DMS114 treated with DMSO at 0.1 percent for 48 hours (cell line): ENCODE data around the gene ARMC6.
"Not testable (repeated sequence)": the region's sequence is repeated elsewhere in the genome, so short reads cannot be mapped to it uniquely, and the experiment has no call there.

Experiments used
- DNase-seq: peaks from one replicate; lab custom pipeline; 2025; ENCODE audit not compliant: unreplicated experiment; lab: John Stamatoyannopoulos, UW

ARMC6 gene

DNA sequence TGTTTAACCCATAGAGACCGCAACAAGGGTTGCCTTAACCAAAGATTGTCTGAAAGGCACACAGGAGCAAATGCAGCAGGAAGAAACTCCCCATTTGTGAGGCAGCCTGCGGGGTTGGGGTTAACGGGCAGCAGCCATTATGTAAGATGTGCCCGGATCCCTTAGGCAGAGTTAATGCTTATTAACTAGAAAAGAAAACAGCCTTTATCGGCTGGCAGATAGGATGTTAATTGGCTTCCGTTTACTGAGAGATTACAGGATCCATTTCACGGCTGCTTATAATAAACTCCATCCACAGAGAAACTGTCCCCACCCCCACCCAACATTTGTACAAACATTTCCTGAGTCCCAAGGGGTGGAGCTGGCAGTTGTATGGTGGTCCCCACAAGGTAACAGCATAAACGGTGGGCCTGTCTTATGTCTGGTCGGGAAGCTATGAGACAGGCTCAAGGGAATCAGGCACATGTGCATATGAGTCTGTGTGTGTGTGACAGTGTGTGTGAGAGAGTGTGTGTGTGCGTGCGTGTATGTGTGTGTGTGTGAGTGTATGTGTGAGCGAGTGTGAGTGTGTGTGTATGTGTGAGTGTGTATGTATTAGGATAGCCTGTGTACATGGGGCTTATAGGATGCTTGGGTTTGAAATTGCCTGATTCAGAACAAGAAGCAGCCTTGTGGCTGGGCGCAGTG lies 40.9 kb downstream of the ARMC6 start:
- DNase-seq, result no peak

GRCh38 chr19:19075126-19075525 lies 41.7 kb downstream of the ARMC6 start:
- no peak for DNase-seq

GRCh38 chr19:19076476-19076875 lies 43.1 kb downstream of the ARMC6 start:
- no peak for DNase-seq

GRCh38 chr19:19077103-19077502 lies 43.7 kb downstream of the ARMC6 start:
- no peak for DNase-seq

DNA sequence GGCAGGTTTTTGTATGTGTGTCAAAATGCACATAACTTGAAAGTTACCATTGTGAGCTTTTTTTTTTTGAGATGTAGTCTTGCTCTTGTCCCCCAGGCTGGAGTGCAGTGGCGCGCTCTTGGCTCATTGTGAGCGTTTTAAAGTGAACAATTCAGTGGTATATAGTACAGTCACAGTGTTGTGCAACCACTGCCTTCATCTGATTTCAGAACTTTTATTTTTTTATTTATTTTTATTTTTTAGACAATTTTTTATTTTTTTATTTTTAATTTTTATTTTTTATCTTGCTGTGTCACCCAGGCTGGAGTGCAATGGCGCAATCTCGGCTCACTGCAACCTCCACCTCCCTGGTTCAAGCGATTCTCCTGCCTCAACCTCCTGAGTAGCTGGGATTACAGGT lies 45.4 kb downstream of the ARMC6 start:
- DNase-seq, result no peak

DNA sequence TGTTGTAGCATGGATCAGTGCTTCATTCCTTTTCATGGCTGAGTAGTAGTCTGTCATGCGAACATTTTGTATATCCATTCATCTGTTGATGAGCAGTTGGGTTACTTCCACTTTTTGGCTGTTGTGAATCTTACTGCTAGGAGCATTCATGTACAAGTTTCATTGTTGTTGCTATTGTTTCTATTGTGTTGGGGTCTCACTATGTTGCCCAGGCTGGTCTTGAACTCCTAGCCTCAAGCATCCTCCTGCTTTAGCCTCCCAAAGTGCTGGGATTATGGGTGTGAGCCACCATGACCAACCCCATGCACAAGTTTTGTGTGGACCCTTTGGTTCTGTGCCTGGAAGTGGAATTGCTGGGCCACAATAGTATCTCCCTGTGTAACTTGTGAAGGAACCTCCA lies 46.2 kb downstream of the ARMC6 start:
- no peak for DNase-seq

DNA sequence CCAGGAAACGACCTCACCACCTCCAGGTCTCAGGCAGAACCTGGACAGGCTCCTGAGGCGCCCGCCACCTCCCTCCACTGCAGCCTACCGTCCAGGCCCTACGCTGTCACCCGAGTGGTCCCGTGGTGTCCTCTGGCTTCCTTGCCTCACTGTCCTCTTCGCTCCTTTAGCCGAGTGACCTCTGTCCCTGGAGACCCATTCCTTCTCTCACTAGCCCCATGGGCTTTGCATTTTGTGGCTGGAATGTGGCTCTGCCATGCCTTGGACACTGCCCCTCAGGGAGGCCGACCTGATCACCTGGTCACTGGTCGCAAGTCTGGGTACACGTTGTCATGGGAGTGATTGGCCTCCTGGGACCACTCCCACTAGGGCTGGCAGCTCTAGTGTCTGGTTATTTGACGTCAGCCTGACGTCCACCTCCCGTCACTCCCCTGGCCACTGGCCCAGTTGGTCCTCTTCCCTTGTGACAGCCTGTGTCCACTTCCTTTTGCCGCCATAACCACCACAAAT lies 48.3 kb downstream of the ARMC6 start:
- no peak for DNase-seq

DNA sequence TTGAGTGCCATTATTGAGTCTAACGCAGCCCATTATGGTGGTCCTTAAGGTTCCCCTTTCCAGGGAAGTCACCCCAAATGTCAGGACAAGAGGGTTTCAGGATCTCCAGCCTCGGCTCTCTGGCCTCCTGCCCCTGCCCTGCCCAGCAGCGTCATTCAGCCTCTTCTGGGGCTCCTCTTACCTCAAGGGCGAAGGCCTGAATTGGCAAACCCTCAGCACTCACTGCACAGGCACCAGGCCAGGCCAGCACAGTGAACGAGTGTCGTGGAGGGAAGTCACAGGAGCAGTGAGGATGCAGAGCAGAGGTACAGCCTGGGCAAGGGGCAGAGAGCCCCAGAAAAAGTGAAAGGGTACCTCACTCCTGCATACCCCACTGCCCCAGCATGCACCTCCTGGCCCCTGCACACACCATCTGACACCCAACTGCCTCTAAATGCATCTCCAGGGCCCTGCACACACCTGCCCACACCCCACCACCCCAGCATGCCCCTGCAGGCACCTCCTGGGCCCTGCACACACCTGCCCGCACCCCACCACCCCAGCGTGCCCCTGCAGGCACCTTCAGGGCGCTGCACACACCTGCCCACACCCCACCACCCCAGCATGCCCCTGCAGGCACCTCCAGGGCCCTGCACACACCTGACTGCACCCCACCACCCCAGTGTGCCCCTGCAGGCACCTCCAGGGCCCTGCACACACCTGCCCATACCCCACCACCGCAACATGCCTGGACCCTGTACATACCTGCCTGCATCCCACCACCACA lies 50.2 kb downstream of the ARMC6 start:
- no peak for DNase-seq

- DNase-seq, result no peak
Measured at GRCh38 chr19:19087676-19088075, 54.3 kb downstream of the ARMC6 start.

- DNase-seq, result no peak
Measured at GRCh38 chr19:19094513-19094912, 61.1 kb downstream of the ARMC6 start.

- no peak for DNase-seq
Measured at GRCh38 chr19:19095691-19096090, 62.3 kb downstream of the ARMC6 start.

GRCh38 chr19:19096641-19097627 lies 63.5 kb downstream of the ARMC6 start:
- DNase-seq, result no peak

DNA sequence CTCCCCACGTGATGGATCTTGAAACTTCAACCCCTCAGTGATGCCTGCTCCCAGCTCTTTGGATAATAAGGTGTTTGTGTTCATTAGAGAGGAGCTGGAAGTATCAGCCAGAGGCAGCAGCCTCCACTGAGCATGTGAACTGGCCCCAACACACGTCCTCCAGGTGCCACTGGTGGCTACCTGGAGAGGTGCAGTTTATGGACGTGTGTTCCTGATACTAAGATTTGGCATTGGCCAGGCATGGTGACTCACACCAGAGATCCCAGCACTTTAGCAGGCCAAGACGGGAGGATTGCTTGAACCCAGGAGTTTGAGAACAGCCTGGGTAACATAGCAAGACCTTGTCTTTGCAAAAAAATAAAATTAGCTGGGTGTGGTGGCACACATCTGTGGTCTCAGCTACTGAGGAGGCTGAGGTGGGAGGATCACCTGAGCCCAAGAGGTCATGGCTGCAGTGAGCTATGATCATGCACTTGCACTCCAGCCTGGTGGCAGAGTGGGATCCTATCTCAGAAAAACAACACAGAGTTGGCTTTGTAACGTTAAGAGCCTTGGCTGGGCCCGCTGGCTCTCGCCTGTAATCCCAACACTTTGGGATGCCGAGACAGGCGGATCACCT lies 64.8 kb downstream of the ARMC6 start:
- no peak for DNase-seq

DNA sequence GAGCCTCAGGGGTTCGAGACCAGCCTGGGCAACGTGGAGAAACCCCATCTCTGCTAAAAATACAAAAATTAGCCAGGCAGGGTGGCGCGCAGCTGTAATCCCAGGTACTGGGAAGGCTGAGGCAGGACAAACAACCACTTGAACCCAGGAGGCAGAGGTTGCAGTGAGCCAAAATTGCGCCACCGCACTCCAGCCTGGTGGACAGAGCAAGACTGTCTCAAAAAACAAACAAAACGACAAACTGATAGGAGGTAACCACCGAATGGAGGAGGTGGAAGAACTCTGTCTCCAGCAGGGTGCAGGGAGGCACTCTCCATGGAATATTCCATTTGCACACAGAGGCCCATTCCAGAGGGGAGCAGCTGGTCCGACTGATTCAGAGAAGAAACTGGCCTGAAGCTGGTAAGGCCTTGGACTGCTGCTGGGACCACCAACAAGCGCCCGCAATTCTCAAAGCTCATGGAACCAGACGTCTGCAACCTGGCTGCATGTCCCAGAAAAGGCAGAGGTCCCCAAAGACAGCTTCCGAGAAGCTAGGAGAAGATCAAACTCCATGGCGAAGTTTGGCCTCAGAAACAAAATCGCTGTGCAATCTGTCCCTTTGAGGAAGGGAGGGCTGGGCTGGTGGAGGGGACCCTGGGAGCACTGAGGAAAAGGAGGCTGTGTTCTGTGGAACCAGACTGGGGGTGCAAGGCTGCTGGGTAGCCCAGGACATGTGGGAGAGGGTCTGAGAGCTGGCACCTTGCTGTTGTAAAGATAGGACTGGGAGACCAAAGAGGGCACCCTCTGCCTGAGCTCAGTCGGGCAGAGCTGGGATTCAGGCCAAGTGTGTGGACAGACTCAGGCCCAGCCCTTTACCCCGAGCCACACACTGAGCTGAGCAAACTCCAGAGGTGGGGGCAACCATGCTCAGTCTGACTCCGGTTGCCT lies 65.6 kb downstream of the ARMC6 start:
- DNase-seq, result no peak

DNA sequence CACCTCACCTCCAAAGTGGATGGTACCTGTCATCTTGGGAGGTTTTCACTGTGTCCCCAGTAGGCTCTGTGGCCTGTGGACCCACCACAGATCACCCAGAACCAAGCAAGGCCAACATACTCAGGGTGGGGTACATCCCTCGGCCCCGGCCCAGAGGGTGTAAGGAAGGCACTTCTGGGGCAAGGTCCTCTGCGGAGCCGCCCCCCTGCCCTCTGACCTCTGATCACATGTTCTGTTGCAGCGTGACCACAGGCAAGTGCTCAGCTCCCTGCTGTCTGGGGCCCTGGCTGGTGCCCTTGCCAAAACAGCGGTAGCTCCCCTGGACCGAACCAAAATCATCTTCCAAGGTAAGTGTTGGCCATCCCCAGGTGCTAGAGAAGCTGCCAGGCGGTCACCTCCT lies 68.1 kb downstream of the ARMC6 start:
- DNase-seq, result no peak

DNA sequence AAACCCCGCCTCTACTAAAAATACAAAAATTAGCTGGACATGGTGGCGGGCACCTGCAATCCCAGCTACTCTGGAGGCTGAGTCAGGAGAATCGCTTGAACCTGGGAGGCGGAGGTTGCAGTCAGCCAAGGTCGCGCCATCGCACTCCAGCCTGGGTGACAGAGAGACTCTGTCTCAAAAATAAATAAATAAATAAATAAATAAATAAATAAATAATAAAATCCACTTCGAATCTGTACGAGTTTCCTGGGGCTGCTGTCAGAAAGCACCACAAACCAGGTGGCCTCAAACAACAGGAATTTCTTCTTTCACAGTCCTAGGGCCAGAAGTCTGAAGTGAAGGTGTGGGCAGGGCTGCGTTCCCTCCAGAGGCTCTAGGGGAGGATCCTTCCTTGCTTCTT lies 69.2 kb downstream of the ARMC6 start:
- DNase-seq, result not testable (repeated sequence)

- no peak for DNase-seq
Measured at GRCh38 chr19:19103167-19103566, 69.8 kb downstream of the ARMC6 start.

DNA sequence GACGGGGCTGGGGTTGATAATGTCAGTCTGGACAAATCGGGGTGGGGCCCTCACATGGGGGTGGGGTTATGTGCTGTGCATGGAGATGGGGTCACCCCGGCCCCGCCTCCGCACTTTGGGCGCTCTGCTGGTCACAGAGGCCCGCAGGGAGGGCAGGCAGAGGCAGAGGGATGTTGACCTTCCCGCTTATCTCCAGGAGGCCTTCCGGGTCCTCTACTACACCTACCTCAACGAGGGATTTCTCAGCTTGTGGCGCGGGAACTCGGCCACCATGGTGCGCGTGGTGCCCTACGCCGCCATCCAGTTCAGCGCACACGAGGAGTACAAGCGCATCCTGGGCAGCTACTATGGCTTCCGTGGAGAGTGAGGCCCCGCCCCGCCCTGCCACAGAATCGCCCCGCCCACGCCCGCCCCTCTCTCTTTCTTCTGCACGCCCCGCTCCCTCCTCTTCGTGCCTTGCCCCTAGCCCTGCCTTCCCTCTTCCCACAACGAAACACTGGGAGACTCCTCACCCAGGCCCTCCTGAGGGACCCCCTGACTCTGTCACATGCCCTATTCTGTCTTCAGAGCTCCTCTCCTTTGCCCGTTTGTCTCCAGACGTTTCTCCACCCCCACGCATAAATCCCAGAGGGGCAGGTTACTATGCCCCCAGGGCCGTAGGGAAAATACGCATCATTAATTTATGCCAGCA lies 72.1 kb downstream of the ARMC6 start:
- DNase-seq, result peak; percentile 74

DNA sequence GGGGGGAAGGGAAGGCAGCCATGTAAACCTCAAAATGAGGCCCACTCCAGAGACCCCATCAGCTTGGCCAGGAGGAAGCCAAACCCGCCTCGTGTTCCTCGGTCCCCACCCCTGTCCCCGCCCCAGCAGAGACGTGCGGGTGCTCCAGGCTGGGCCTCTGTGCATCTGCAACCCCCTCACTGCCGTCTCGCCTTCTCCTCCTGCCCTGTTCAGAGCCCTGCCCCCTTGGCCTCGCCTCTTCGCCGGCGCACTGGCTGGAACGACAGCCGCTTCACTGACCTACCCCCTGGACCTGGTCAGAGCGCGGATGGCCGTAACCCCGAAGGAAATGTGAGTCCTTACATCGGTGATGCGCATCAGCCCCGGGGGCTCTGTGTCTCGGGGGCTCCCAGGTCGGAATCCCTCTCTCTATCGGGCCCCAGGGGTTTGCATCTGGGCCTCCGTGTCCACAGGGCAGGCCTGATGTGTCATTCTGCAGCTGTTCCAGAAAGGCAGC lies 72.7 kb downstream of the ARMC6 start:
- DNase-seq, result no peak
